Gastroesophageal sphincter (tissue), 3 donors: Measurements from ENCODE around the gene KLHL1.

Experiments
- POLR2A ChIP-seq, 2 donors: fragments of 450-650 bp; IDR thresholded peaks; one replicate each; pipeline ENCODE4 v1.6.1; 2017; ENCODE audit warnings: antibody characterized with exemption in 2 of 2, mild to moderate bottlenecking in 2 of 2, moderate library complexity in 1 of 2
- POLR2AphosphoS5 ChIP-seq: sonication (generic); formaldehyde crosslinking; IDR thresholded peaks from one replicate; pipeline ENCODE4 v1.6.1; 2017; ENCODE audit warnings: antibody characterized with exemption
- TF ChIP-seq, protein P1 (sequence below), 4 experiments: fragments of 200-600 bp in 2 of 4; fragments of 450-650 bp in 2 of 4; sonication (generic) in 1 of 4; IDR thresholded peaks; one replicate each; pipeline ENCODE4 v1.5.1; 2017 to 2019; ENCODE audit warnings: antibody characterized with exemption in 4 of 4, mild to moderate bottlenecking in 2 of 4, moderate library complexity in 2 of 4

DNA sequence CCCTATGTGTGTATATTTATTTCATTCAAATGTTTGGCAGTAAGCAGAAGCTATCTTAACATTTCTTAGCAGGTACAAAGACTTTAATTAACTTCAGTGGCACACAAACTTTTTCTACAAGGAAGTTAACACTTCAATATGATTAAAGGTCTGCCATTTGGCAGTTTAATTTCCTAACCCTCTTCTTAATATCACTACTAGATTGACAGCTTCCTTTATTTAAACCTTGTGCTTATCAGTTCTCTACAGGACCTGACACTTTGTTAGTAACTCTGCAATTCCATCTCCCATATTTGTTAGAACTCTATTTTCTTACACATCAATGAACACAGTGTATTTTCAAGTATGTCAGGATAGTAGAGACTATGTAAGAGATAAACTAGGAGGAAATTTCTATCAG lies 153.0 kb downstream of the KLHL1 start:
- TF ChIP-seq, protein P1, sequence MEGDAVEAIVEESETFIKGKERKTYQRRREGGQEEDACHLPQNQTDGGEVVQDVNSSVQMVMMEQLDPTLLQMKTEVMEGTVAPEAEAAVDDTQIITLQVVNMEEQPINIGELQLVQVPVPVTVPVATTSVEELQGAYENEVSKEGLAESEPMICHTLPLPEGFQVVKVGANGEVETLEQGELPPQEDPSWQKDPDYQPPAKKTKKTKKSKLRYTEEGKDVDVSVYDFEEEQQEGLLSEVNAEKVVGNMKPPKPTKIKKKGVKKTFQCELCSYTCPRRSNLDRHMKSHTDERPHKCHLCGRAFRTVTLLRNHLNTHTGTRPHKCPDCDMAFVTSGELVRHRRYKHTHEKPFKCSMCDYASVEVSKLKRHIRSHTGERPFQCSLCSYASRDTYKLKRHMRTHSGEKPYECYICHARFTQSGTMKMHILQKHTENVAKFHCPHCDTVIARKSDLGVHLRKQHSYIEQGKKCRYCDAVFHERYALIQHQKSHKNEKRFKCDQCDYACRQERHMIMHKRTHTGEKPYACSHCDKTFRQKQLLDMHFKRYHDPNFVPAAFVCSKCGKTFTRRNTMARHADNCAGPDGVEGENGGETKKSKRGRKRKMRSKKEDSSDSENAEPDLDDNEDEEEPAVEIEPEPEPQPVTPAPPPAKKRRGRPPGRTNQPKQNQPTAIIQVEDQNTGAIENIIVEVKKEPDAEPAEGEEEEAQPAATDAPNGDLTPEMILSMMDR (IDR thresholded peaks at IDR 0.05) = no peak
- TF ChIP-seq POLR2A (IDR thresholded peaks at IDR 0.05) (no peak), POLR2AphosphoS5 (no peak)
